Parathyroid adenoma (tissue), 2 donors: Measurements from ENCODE around the gene NGF.

Source experiments
- H2AFZ ChIP-seq: fragments of 300-600 bp; sonication (generic); one replicate; pipeline ENCODE4 v1.7.0; 2017; ENCODE audit warnings: antibody characterized with exemption, mild to moderate bottlenecking
- H3K27ac ChIP-seq: fragments of 300-600 bp; sonication (generic); one replicate; pipeline ENCODE4 v1.7.0; 2017
- H3K27me3 ChIP-seq: fragments of 300-600 bp; sonication (generic); one replicate; pipeline ENCODE4 v1.7.0; 2017; ENCODE audit warnings: low read length; ENCODE audit not compliant: control insufficient read depth, insufficient read depth
- H3K36me3 ChIP-seq: fragments of 300-600 bp; sonication (generic); one replicate; pipeline ENCODE4 v1.7.0; 2017; ENCODE audit warnings: low read length; ENCODE audit not compliant: control insufficient read depth, insufficient read depth
- H3K4me1 ChIP-seq: fragments of 300-600 bp; sonication (generic); one replicate; pipeline ENCODE4 v1.7.0; 2017; ENCODE audit warnings: control low read depth
- H3K4me2 ChIP-seq: fragments of 300-600 bp; sonication (generic); one replicate; pipeline ENCODE4 v1.7.0; 2017; ENCODE audit warnings: low read length
- H3K4me3 ChIP-seq: fragments of 300-600 bp; sonication (generic); one replicate; pipeline ENCODE4 v1.7.0; 2017; ENCODE audit warnings: low read depth, low read length
- H3K79me2 ChIP-seq: fragments of 300-600 bp; sonication (generic); one replicate; pipeline ENCODE4 v1.7.0; 2017; ENCODE audit warnings: control low read depth
- H3K9ac ChIP-seq: fragments of 300-600 bp; sonication (generic); one replicate; pipeline ENCODE4 v1.7.0; 2017; ENCODE audit warnings: mild to moderate bottlenecking
- H3K9me3 ChIP-seq: fragments of 300-600 bp; sonication (generic); one replicate; pipeline ENCODE4 v1.7.0; 2017; ENCODE audit warnings: low read length; ENCODE audit not compliant: control insufficient read depth
- TF ChIP-seq, protein P1 (sequence below): fragments of 300-600 bp; sonication (generic); IDR thresholded peaks from one replicate; pipeline ENCODE4 v1.7.0; 2017; ENCODE audit warnings: antibody characterized with exemption, mild to moderate bottlenecking
- donor health status: primary hyperparathyroidism.

NGF gene

DNA sequence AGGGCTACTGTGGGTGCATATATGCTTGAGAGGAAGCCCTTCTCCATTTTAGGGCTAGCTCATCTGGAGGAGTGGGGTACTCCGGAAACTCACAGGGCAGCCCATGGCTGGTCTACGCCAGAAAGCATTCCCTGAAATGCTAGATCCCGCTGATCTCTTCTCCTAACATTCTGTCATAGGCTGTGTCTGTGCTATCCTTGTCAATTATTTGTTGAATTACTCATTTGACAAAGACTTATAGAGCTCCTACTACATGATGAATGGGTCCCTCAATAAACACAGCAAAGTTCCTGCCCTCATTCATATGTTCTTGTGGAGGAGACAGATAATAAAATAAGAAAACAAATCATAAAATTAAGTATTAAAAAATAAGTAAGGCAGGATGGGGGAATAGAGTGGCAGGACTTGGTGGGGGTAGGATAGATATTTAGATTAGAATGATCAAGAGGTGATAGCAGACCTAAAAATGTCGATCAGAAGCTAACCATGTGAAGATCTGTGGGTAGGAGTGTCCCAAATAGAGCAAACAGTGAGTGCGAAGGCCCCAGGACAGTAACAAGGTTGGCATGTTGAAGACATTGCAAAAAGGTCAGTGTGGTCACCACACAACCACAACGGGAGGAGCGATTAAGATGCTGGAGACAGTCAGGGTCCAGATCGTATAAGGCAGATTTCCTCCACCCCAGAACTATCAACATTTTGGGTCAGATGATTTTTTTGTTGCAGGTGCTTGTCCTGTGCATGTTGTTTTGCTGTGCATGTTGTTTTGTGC is 13.2 kb downstream of the NGF start:
- Histone ChIP-seq H3K4me1 (peaks cover 2% of the 10 kb centered on the region), H3K4me3 (no peak overlapping the region), H3K9ac (no peak overlapping the region), H3K9me3 (no peaks in the 10 kb centered on the region), H3K4me2 (no peak overlapping the region), H2AFZ (no peak overlapping the region), H3K79me2 (no peaks in the 10 kb centered on the region), H3K27me3 (no peaks in the 10 kb centered on the region), H3K36me3 (no peaks in the 10 kb centered on the region), H3K27ac (no peak overlapping the region)
- TF ChIP-seq, protein P1, sequence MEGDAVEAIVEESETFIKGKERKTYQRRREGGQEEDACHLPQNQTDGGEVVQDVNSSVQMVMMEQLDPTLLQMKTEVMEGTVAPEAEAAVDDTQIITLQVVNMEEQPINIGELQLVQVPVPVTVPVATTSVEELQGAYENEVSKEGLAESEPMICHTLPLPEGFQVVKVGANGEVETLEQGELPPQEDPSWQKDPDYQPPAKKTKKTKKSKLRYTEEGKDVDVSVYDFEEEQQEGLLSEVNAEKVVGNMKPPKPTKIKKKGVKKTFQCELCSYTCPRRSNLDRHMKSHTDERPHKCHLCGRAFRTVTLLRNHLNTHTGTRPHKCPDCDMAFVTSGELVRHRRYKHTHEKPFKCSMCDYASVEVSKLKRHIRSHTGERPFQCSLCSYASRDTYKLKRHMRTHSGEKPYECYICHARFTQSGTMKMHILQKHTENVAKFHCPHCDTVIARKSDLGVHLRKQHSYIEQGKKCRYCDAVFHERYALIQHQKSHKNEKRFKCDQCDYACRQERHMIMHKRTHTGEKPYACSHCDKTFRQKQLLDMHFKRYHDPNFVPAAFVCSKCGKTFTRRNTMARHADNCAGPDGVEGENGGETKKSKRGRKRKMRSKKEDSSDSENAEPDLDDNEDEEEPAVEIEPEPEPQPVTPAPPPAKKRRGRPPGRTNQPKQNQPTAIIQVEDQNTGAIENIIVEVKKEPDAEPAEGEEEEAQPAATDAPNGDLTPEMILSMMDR, result no peak

DNA sequence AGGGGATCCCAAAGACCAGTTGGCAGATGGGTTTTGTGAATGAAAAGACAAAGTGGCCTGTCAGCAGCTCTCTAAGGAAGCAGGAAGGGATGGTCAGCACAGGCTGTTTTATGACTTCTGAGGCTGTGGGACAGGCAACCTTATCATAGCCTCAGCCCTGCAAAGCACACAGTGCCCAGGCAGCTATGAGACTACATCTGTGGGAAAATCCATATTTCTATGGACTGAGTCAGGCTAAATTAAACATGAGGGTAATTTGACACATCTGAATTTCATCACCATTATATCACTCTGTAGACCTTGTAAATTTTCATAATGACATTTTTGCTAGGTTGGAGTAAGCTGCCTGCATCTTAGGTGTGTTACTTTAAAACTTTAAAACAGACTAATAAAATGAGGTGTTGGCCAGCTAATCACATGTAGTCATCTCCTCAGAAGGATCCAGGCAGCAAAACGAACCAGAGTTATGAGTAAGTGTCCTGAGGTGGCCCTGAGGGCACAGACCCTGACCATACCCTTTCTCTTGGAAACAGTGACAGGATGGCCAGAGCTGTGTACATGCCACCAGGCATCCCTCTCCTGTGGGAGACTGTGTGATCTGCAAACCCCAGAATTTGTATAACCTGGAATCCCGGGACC is 14.6 kb downstream of the NGF start:
- no peak overlapping the region for H3K4me2 ChIP-seq
- no peaks in the 10 kb centered on the region for H3K27me3 ChIP-seq
- H3K9ac ChIP-seq, result no peak overlapping the region
- no peak overlapping the region for H3K4me3 ChIP-seq
- TF ChIP-seq, protein P1, result no peak
- no peak overlapping the region for H2AFZ ChIP-seq
- no peaks in the 10 kb centered on the region for H3K9me3 ChIP-seq
- no peaks in the 10 kb centered on the region for H3K79me2 ChIP-seq
- H3K36me3 ChIP-seq, result no peaks in the 10 kb centered on the region
- H3K4me1 ChIP-seq, result peaks cover 2% of the 10 kb centered on the region
- H3K27ac ChIP-seq, result no peak overlapping the region

DNA sequence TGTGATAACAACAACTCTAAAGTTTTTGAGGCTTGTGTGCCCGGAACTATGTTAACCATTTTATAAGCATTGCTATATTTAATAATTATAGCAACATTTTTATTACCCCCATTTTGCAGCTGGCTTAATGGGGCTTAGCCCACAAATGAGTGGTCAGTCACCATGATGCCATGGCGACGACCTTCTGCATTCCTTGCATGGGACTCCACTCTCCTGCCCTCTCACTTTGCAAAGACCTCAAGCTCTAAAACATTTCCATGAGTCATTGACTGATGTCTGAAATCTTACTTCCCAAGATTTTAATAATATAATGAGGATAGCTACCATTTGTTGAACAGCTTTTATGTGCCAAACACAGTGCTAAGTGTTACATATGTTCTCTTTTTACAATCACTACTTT is 15.4 kb downstream of the NGF start:
- Histone ChIP-seq H3K9ac (no peak overlapping the region), H3K79me2 (no peaks in the 10 kb centered on the region), H3K27me3 (no peaks in the 10 kb centered on the region), H3K9me3 (no peaks in the 10 kb centered on the region), H3K4me1 (peaks cover 2% of the 10 kb centered on the region), H3K36me3 (no peaks in the 10 kb centered on the region), H3K4me2 (no peak overlapping the region), H2AFZ (no peak overlapping the region), H3K27ac (no peak overlapping the region), H3K4me3 (no peak overlapping the region)
- TF ChIP-seq, protein P1, result no peak

DNA sequence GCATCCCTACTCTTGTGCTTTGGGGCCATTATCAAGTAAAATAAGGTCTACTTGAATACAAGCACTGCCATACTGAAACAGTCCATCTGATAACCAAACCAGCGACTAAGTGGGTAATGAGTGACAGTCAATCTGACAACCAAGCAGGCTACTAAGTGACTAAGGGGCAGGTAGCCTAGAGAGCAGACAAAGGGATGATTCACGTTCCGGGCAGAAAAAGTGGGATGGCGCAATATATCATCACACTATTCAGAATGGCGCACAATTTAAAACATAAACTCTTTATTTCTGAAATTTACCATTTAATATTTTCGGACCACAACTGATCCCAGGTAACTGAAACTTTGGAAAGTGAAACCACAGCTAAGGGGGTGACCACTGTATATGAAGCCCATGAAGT is 17.7 kb downstream of the NGF start:
- no peaks in the 10 kb centered on the region for H3K27me3 ChIP-seq
- peaks cover 2% of the 10 kb centered on the region for H3K4me1 ChIP-seq
- H3K36me3 ChIP-seq, result no peaks in the 10 kb centered on the region
- no peak overlapping the region for H2AFZ ChIP-seq
- H3K4me3 ChIP-seq, result no peak overlapping the region
- no peaks in the 10 kb centered on the region for H3K9me3 ChIP-seq
- TF ChIP-seq, protein P1, result no peak
- H3K9ac ChIP-seq, result no peak overlapping the region
- no peak overlapping the region for H3K27ac ChIP-seq
- no peak overlapping the region for H3K4me2 ChIP-seq
- no peaks in the 10 kb centered on the region for H3K79me2 ChIP-seq

DNA sequence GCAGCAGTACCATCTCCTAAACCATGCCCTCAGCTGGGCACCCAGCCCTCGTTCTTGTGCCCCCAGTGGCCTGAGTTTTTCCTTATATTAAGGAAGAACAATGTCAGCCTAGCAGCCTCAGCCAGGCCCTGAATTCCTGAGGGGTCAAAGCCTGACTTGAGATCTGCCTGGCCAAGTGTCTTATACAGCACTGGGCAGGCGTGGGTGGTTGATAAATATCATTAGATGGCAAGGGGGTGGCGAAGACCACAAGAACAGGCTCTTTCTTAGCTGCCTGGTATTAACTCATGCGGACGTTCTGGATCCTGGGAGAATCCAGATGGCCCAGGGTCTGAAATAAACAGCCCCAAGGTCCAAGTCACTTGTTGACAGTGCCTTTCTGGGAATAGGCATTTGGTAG is 18.3 kb downstream of the NGF start:
- Histone ChIP-seq H3K4me3 (no peak overlapping the region), H3K79me2 (no peaks in the 10 kb centered on the region), H3K4me2 (no peak overlapping the region), H3K27ac (no peak overlapping the region), H2AFZ (no peak overlapping the region), H3K9ac (no peak overlapping the region), H3K9me3 (no peaks in the 10 kb centered on the region), H3K4me1 (peaks cover 2% of the 10 kb centered on the region), H3K36me3 (no peaks in the 10 kb centered on the region), H3K27me3 (no peaks in the 10 kb centered on the region)
- TF ChIP-seq, protein P1, result no peak
